ENCODE results near the gene RPP14. TPM values are rescaled to one million over a fixed set of nuclear protein-coding genes. Genes with fewer than 3 reads are reported as not detected.
"Not testable (repeated sequence)": the region's sequence is repeated elsewhere in the genome, so short reads cannot be mapped to it uniquely, and the experiment has no call there.

RPP14 gene
- total and polyA plus RNA-seq, 3 donors from 2014 or later = 13.8 to 18.4 (median 17.0) TPM

DNA sequence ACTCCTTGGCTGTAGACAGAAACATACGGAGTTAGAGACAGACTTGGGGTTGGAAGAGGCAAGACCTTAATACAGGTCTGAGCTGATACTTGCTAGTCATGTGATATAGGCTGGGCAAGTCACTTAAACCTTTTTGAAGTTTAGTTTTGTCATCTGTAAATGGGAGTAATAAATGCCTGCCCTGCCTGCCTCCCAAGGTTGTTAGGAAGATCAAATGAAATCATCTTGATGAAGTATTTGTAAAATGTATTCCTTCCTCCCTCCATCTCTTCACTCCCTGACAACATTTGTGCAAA, 29.6 kb downstream of the RPP14 start:
- 36 to 55% methylated on average over 1 of the region's 1 CpG for WGBS, 2 donors
- no peak for DNase-seq
- Histone ChIP-seq H3K4me1 (peaks cover 10% of the 10 kb centered on the region), H3K4me3 (no peak overlapping the region), H3K36me3 (ENCODE audit: low read depth, missing control alignments) (no peaks in the 10 kb centered on the region), H3K9me3 (no peaks in the 10 kb centered on the region), H3K27ac (peak overlapping the region in 1 of 2 donors; percentile 11), H3K27me3 (no peaks in the 10 kb centered on the region)
- intact Hi-C loops (cut with DNase I; ENCODE audit: low total_unique reads) = no loop called here
- TF ChIP-seq, protein P1, sequence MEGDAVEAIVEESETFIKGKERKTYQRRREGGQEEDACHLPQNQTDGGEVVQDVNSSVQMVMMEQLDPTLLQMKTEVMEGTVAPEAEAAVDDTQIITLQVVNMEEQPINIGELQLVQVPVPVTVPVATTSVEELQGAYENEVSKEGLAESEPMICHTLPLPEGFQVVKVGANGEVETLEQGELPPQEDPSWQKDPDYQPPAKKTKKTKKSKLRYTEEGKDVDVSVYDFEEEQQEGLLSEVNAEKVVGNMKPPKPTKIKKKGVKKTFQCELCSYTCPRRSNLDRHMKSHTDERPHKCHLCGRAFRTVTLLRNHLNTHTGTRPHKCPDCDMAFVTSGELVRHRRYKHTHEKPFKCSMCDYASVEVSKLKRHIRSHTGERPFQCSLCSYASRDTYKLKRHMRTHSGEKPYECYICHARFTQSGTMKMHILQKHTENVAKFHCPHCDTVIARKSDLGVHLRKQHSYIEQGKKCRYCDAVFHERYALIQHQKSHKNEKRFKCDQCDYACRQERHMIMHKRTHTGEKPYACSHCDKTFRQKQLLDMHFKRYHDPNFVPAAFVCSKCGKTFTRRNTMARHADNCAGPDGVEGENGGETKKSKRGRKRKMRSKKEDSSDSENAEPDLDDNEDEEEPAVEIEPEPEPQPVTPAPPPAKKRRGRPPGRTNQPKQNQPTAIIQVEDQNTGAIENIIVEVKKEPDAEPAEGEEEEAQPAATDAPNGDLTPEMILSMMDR (IDR thresholded peaks at IDR 0.05) = no peak
- no peak for TF ChIP-seq POLR2A (IDR thresholded peaks at IDR 0.05)

DNA sequence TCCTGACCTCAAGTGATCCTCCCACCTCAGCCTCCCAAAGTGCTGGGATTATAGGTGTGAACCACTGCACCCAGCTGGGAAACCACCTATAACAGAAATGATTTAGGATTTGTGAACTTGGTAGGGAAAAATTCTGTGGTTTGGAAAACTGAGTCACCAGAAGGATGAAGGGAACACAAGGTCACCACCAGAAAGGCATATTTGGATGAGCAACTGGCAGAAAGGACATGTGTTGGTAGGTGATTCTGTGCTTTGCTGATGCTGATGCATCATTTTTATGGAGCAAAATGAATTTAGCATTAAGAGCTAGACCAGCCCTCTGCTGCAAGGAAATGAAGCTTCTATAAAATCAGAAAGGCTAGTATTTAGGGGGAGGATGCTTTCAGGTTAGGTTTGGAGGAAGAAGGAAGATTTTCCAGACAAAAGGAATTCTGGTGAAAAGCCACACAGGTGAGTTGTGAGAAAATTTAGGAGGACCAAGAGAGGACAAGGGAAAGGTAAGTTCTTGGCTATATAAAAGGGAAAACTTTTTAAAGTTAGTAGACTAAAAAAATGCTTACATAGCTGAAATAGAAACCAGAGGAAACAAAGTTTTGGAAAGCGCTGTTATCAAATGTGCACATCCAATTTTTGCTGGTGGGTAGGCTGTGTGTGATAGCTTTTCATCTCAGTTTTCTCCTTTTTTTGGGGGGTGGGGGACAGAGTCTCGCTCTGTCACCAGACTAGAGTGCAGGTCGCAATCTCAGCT, 30.3 kb downstream of the RPP14 start:
- WGBS, 2 donors = 88 to 95% methylated on average over 3 of the region's 3 CpGs
- H3K27me3 ChIP-seq = no peaks in the 10 kb centered on the region
- no peak overlapping the region for H3K27ac ChIP-seq
- TF ChIP-seq, protein P1 (IDR thresholded peaks at IDR 0.05) = no peak
- TF ChIP-seq POLR2A (IDR thresholded peaks at IDR 0.05) = no peak
- no peak for DNase-seq
- no peaks in the 10 kb centered on the region for H3K9me3 ChIP-seq
- no peaks in the 10 kb centered on the region for H3K36me3 ChIP-seq (ENCODE audit: low read depth, missing control alignments)
- no peak overlapping the region for H3K4me3 ChIP-seq
- intact Hi-C loops (cut with DNase I; ENCODE audit: low total_unique reads) = no loop called here
- H3K4me1 ChIP-seq = peaks cover 10% of the 10 kb centered on the region

DNA sequence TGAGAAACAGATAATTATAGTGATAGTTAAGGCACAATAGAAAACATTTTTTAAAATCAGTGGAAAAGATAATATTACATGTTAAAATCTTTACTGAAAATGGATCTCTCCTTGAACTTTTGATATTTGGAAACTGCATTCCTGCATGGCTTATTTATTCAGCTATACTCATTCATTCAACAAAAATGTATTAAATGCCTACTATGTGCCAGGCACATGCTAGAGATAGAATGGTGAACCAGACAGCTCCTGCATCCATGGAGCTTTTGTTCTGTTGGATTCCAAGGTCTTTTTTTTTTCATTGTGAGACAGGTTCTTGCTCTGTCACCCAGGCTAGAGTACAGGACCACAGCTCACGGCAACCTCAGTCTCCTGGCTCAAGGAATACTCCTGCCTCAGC, 31.1 kb downstream of the RPP14 start:
- Histone ChIP-seq H3K4me1 (peaks cover 10% of the 10 kb centered on the region), H3K4me3 (no peak overlapping the region), H3K9me3 (no peaks in the 10 kb centered on the region), H3K27me3 (no peaks in the 10 kb centered on the region), H3K36me3 (ENCODE audit: low read depth, missing control alignments) (no peaks in the 10 kb centered on the region), H3K27ac (no peak overlapping the region)
- intact Hi-C loops (cut with DNase I; ENCODE audit: low total_unique reads) = no loop called here
- TF ChIP-seq POLR2A (IDR thresholded peaks at IDR 0.05) = no peak
- TF ChIP-seq, protein P1 (IDR thresholded peaks at IDR 0.05) = no peak
- WGBS, 2 donors = 78 to 88% methylated on average over 1 of the region's 1 CpG
- no peak for DNase-seq

GRCh38 chr3:58339146-58339545, 33.1 kb downstream of the RPP14 start:
- 89 to 97% methylated on average over 12 of the region's 12 CpGs for WGBS, 2 donors
- H3K4me1 ChIP-seq; intact Hi-C loops (cut with DNase I; ENCODE audit: low total_unique reads); H3K4me3 ChIP-seq; H3K27ac ChIP-seq; DNase-seq; H3K36me3 ChIP-seq (ENCODE audit: low read depth, missing control alignments); H3K27me3 ChIP-seq; H3K9me3 ChIP-seq: not testable (repeated sequence)

DNA sequence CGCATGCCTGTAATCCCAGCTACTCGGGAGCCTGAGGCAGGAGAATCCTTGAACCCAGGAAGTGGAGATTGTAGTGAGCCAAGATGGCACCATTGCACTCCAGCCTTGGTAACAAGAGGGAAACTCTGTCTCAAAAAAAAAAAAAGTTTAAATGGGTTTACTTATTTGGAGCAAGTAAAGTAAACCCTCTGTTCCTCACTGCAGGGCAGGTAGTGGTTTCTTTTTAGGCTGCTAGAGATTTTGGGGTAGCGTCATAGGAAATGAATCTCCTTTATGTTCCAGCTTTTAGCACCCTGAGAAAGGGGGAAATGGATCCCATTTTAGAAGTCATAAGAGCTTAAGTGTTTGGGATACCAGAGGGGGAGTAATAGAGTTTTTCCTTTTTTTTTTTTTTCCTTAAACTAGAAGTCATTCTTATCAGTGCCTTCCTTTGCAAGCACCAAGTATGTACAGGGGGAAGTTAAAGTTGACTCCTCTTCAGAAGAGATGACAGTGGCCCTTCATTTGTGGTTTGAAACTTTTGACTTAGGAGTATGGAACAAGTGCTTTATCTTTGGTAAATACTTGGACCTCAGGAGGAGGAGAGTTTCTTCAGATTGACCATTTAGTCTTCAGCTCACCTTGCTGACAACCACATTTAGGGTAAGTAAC, 34.7 kb downstream of the RPP14 start:
- DNase-seq = no peak
- WGBS, 2 donors = 96% methylated on average over 3 of the region's 3 CpGs
- H3K27me3 ChIP-seq = no peaks in the 10 kb centered on the region
- no peak overlapping the region for H3K27ac ChIP-seq
- intact Hi-C loops (cut with DNase I; ENCODE audit: low total_unique reads) = no loop called here
- no peak overlapping the region for H3K4me3 ChIP-seq
- no peaks in the 10 kb centered on the region for H3K9me3 ChIP-seq
- no peaks in the 10 kb centered on the region for H3K4me1 ChIP-seq
- no peak for TF ChIP-seq POLR2A (IDR thresholded peaks at IDR 0.05)
- TF ChIP-seq, protein P1 (IDR thresholded peaks at IDR 0.05) = no peak
- no peaks in the 10 kb centered on the region for H3K36me3 ChIP-seq (ENCODE audit: low read depth, missing control alignments)
